Ovary (tissue), 9 donors: ENCODE measurements around the gene FUT9. TPM values are rescaled to one million over a fixed set of nuclear protein-coding genes. Genes with fewer than 3 reads are reported as not detected.

ENCODE experiments used
- DNase-seq, 5 donors: peaks; one replicate each; pipeline ENCODE4 v3.0.0-alpha.2; 2019 to 2020
- H3K27ac ChIP-seq, 2 donors: fragments of 200-600 bp; one replicate each; pipeline versions ENCODE4 v1.5.1 to v1.8.0; 2019 to 2022
- H3K27me3 ChIP-seq: fragments of 200-600 bp; one replicate; pipeline ENCODE4 v1.8.0; 2022
- H3K36me3 ChIP-seq: fragments of 200-600 bp; sonication (generic); one replicate; pipeline ENCODE4 v1.5.1; 2019
- H3K4me1 ChIP-seq: one replicate; pipeline ENCODE4 v1.8.1; 2013; ENCODE audit warnings: mild to moderate bottlenecking, moderate library complexity; ENCODE audit not compliant: insufficient read depth
- H3K4me3 ChIP-seq: fragments of 200-600 bp; sonication (generic); one replicate; pipeline ENCODE4 v1.5.1; 2017
- H3K9me3 ChIP-seq, 2 donors: fragments of 200-600 bp in 1 of 2; sonication (generic) in 1 of 2; one replicate each; pipeline versions ENCODE4 v1.5.1 to v1.8.1; 2013 to 2019; ENCODE audit warnings: mild to moderate bottlenecking in 1 of 2, moderate library complexity in 1 of 2
- CTCF ChIP-seq, 3 donors: fragments of 450-650 bp in 2 of 3; fragments of 200-600 bp in 1 of 3; IDR thresholded peaks; one replicate each; pipeline versions ENCODE4 v1.5.1 to v1.8.0; 2016 to 2022; ENCODE audit warnings: antibody characterized with exemption in 3 of 3, mild to moderate bottlenecking in 1 of 3
- EP300 ChIP-seq: sonication (generic); formaldehyde crosslinking; IDR thresholded peaks from one replicate; pipeline ENCODE4 v1.6.1; 2017; ENCODE audit warnings: antibody characterized with exemption
- POLR2A ChIP-seq: fragments of 450-650 bp; IDR thresholded peaks from one replicate; pipeline ENCODE4 v1.6.1; 2017; ENCODE audit warnings: antibody characterized with exemption, mild to moderate bottlenecking, moderate library complexity
- WGBS, 3 donors: extraction: QIAGEN DNeasy Blood & Tissue Kit in 1 of 3; methylation state at CpG; one replicate each; pipeline versions ENCODE4 v1.1.5 to v1.1.7; 2013 to 2017; 5-methylcytosine and 5-hydroxymethylcytosine counted together
- intact Hi-C, 4 donors: fragments of 100-400 bp; cut with DNase I; formaldehyde crosslinking; loops; one replicate each; pipeline versions ENCODE4 v1.11.0 to v1.15.1; 2022 to 2023
- polyA plus RNA-seq, 2 donors: library from polyadenylated mRNA; stranded (reverse); fragments of 200-250 nt in 1 of 2; fragments of 350-450 nt in 1 of 2; fragmentation: Illumina TruSeq in 1 of 2; extraction: RNeasy Lipid Tissue Mini Kit (QIAGEN cat#74804) in 1 of 2; gene quantifications; one replicate each; pipeline ENCODE4 v1.2.3, GENCODE V29; 2013 to 2014
- total RNA-seq, 7 donors: library from RNA; depleted of rRNA in 2 of 7; stranded (reverse); fragments of >200 nt in 2 of 7; fragmentation: NEBNext Ultra II Directional in 3 of 7; extraction: Animal tissue kit (Norgen Biotek cat#: 25700) in 3 of 7; gene quantifications; one replicate each; pipeline versions ENCODE4 v1.1.0 to v1.2.4, GENCODE V29; 2016 to 2023
- donor health status: DM: no; HTN: no; CAD: no; lungs with moderate emphysema.
- donor health status: DM: no; HTN: no; CAD: no.
- donor health status: Bipolar disorder and iron deficiency.
- donor health status: DM: yes; HTN: yes; CAD: no.
- donor health status: DM: no; HTN: no; CAD: no.
- donor health status: DM: yes; HTN: yes; CAD: no.

Gene FUT9
- total and polyA plus RNA-seq, 9 donors, result under 0.01 to 0.13 (median 0.02) TPM; not detected in 4

DNA sequence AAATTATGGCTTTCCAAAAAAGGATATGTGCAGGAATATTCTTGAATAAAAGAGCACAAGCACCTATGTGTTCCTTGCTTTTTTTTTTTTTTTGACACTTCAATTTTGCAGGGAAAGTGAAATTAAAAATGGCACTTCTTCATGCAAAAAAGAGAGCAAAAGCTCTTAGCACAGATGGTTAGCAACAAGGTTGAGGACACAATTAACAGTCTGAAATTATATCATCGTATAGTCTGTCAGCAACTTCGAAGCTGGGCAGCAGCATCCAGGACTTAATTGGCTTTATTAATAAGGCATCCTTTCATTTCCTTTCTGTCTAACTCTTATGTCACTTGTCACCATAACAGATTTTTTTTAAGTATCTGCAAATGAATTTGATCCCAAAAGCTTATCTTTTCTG is 122.6 kb downstream of the FUT9 start:
- WGBS, 3 donors, result 88 to 93% (median 92%) methylated on average over 2 of the region's 2 CpGs

GRCh38 chr6:96142142-96142541 is 126.4 kb downstream of the FUT9 start:
- Histone ChIP-seq H3K27ac (no peak overlapping the region), H3K4me3 (no peak overlapping the region), H3K36me3 (no peaks in the 10 kb centered on the region), H3K9me3 (no peaks in the 10 kb centered on the region), H3K27me3 (no peaks in the 10 kb centered on the region), H3K4me1 (no peaks in the 10 kb centered on the region)
- 58 to 75% (median 68%) methylated on average over 2 of the region's 2 CpGs for WGBS, 3 donors
- intact Hi-C loops, result no loop called here
- no peak for DNase-seq
- no peak for TF ChIP-seq POLR2A
- TF ChIP-seq EP300, result no peak
- TF ChIP-seq CTCF (IDR thresholded peaks at IDR 0.05), result no peak

More for the DNA sequence above, 122.6 kb downstream of the FUT9 start:
- no peak overlapping the region for H3K27ac ChIP-seq
- TF ChIP-seq EP300 (no peak), CTCF (IDR thresholded peaks at IDR 0.05) (no peak), POLR2A (no peak)
- H3K4me3 ChIP-seq, result no peak overlapping the region
- DNase-seq, result no peak
- H3K9me3 ChIP-seq, result no peaks in the 10 kb centered on the region
- H3K27me3 ChIP-seq, result no peaks in the 10 kb centered on the region
- no peaks in the 10 kb centered on the region for H3K36me3 ChIP-seq
- H3K4me1 ChIP-seq, result no peaks in the 10 kb centered on the region
- intact Hi-C loops, result no loop called here

DNA sequence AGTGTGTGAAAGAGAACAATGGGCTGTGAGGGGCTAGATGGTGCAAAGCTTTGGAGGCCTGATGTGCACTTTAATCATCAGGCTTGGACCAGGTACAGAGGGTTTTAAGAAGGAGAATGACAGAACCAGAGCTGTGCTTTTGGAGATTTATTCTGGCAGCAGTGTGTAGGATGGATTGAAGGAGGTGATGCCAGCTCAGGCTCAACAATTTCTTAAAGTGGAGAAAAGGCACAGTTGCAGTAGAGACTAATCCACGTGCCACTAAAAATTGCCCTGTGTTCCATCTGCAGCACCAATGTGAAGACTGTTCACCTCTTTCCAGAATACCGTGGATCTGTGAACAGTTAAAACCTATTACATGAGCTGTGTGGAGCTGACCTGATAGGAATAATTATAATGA is 134.7 kb downstream of the FUT9 start:
- Histone ChIP-seq H3K27ac (no peak overlapping the region), H3K9me3 (no peaks in the 10 kb centered on the region), H3K4me1 (no peaks in the 10 kb centered on the region), H3K4me3 (no peak overlapping the region), H3K27me3 (no peaks in the 10 kb centered on the region), H3K36me3 (no peaks in the 10 kb centered on the region)
- WGBS, 3 donors, result 71 to 83% (median 74%) methylated on average over 2 of the region's 2 CpGs
- TF ChIP-seq EP300 (no peak), CTCF (IDR thresholded peaks at IDR 0.05) (no peak), POLR2A (no peak)
- intact Hi-C loops, result no loop called here
- no peak for DNase-seq

DNA sequence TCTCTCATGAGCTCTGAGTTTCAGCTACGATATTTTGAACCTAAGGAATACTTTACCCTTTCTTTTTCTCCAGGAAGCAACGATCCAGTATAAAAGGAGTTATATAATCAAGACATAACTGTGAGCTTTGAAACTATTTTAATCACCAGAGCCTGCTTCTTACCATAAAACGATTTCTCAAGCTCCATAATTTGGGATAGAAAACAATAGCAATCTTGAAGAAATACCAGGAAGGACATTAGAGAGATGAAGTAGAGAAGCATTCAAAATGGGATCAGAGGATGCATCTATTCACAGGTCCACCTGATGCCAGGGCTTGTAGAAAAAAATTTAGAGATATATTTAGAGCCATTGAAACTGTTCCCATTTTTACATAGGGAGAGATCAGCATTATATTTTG is 135.9 kb downstream of the FUT9 start:
- H3K36me3 ChIP-seq, result no peaks in the 10 kb centered on the region
- intact Hi-C loops, result loop anchor here in 1 of 4 donors (1.0 kb wide), 1 partner anchor 29 kb away; no protein-coding TSS in a partner anchor
- H3K4me1 ChIP-seq, result no peaks in the 10 kb centered on the region
- H3K27ac ChIP-seq, result no peak overlapping the region
- no peaks in the 10 kb centered on the region for H3K27me3 ChIP-seq
- 68 to 78% (median 73%) methylated on average over 3 of the region's 3 CpGs for WGBS, 3 donors
- no peak for DNase-seq
- H3K4me3 ChIP-seq, result no peak overlapping the region
- TF ChIP-seq EP300 (no peak), POLR2A (no peak), CTCF (IDR thresholded peaks at IDR 0.05) (no peak)
- no peaks in the 10 kb centered on the region for H3K9me3 ChIP-seq
